GM19035 (cell line): ENCODE data around the gene HS1BP3.

Experiments used
- ATAC-seq: cut with Tn5 transposase; IDR thresholded peaks from one replicate; pipeline ENCODE4 v1.9.1; 2021; ENCODE audit not compliant: unreplicated experiment

HS1BP3 gene

GRCh38 chr2:20650877-20651730 lies at the start of gene HS1BP3:
HS1BP3 (minus strand) TSS chr2:20651098; CDS start chr2:20651063, 35 bp downstream.
- ATAC-seq = peak; percentile 95

DNA sequence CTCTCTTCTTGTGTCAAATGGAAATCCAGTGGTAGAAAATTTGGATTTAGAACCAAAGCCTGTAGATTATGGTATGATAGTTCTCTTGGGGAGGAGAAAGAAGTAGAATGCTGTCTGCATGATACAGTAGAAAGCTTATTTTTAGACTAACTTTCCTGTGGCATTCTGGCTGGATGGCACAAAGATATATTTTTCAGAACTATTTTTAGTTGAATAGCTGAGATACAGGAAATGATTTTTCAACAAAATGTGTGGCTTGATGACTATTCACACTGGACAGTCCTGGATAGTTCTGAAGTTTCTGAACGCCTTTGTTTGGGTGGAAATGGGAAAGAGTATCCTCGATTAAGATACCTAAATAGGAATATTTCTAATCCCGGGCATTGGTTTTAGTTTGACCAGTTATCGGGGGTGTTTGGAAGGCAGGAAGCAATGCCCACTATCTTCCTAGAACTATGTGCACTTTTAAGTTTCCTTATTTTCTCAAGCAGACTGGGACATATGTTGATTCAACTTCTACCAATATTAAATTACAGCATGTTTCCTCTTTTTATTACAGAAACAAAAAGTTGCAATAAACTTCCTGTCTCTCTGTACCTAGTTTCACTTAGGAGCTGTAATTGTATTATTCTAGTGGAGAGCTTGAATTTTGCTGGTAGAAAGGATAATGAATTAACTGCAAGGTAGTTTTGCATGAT lies 48.2 kb upstream of the HS1BP3 start:
- ATAC-seq = no peak

DNA sequence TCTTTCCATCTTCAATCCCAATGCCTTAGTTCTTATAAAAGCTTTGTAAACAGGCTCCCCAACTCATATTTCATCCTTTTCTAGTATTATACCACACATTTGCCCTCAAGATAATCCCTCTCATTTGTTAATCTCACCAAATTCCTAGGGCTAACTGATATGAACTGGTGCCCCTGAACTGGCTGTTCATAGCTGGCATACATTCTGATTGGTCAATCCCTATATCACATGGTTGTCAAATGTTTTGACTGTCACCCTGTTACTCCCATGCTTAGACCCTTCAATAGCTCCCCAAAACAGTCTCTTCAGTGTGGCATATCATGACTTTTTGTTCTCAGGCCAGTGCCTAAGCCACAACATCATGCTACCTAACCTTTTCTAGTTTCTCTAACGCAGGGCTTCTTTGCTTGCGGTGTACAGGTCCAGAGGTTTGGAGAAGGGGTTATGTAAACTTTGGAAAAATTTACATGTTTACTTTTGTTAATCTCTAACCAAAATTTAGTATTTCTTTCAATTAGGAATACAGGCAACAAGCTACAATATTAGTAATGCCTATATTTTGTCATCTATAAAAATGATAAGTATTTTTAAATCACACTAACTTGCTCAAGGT lies 46.5 kb upstream of the HS1BP3 start:
- no peak for ATAC-seq

DNA sequence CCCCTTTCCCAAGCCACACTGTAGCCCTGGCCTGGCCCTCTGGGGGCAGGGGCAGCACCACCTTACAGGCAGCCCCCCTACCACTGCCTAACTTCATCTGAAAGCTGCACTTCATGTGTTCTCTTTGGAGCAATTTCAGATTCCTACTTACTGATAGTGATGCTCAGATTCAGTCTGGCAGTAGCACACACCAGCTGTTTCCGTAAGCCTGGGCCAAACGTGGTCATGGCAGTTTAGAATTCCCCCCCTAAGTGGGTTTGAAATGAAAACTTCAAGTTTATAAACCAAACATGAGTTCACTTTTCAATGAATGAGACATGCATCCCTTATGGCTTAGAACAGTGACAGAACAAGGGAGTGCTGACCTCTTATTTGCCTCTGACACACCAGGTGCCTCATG lies 45.5 kb upstream of the HS1BP3 start:
- ATAC-seq = no peak

DNA sequence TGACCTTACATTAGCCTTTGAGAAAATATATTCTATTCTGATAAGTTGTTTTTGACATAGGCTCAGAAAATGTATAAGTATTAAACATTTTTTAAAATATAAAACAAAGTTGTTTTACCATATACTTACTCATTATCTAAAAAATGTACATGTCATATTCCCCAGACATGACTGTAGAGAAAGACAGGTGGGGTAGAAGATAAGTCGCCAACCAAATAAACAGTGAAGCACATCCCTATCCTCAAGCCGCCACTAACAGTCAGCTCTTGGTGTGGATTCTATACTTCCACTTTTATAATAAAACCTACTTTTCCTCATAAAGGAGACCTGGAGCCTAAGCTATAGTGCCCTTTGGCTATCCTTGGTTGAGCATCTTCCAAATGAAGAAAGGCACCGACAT lies 42.4 kb upstream of the HS1BP3 start:
- no peak for ATAC-seq

DNA sequence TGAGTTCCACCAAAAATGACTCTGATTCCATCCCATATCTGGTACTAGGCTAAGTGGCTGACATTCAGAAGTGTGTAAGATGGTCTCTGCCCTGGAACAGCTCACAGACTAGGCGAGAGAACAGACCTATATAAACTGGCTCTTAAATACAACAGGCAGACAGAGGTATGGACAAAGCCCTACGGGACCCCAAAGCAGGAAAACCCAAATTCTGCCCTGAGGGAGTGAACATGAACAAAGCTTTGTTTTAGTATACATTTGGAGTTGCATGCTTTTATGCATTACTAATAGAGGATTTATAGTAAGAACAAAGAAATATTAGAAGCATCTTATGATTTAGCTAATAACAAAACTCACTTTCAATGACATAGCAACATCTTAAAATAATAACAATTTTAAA lies 41.2 kb upstream of the HS1BP3 start:
- no peak for ATAC-seq

GRCh38 chr2:20691076-20691734 lies 40.3 kb upstream of the HS1BP3 start:
- no peak for ATAC-seq

GRCh38 chr2:20689428-20690264 lies 38.7 kb upstream of the HS1BP3 start:
- no peak for ATAC-seq

- ATAC-seq = no peak
Measured at GRCh38 chr2:20687260-20687832, 36.4 kb upstream of the HS1BP3 start.

- ATAC-seq = no peak
Measured at GRCh38 chr2:20684581-20685063, 33.7 kb upstream of the HS1BP3 start.

- no peak for ATAC-seq
Measured at GRCh38 chr2:20682167-20682920, 31.4 kb upstream of the HS1BP3 start.

GRCh38 chr2:20680744-20681375 lies 30.0 kb upstream of the HS1BP3 start:
- no peak for ATAC-seq

- ATAC-seq = no peak
Measured at GRCh38 chr2:20678780-20679179, 27.9 kb upstream of the HS1BP3 start.

DNA sequence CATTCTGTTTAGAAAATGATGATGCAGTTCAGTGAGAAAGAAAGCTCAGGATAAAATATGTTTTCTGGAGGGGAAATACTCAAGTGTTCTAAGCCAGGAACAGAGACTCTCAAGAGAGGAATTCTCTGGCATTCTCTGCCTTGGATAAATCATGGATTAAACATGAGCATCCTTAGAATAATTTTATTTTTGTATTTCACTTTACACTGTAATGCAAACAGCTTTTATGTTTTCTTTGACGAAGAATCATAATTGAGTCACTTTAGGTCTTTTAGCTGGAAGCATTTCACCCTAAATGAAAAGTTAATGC lies 27.1 kb upstream of the HS1BP3 start:
- ATAC-seq = no peak

DNA sequence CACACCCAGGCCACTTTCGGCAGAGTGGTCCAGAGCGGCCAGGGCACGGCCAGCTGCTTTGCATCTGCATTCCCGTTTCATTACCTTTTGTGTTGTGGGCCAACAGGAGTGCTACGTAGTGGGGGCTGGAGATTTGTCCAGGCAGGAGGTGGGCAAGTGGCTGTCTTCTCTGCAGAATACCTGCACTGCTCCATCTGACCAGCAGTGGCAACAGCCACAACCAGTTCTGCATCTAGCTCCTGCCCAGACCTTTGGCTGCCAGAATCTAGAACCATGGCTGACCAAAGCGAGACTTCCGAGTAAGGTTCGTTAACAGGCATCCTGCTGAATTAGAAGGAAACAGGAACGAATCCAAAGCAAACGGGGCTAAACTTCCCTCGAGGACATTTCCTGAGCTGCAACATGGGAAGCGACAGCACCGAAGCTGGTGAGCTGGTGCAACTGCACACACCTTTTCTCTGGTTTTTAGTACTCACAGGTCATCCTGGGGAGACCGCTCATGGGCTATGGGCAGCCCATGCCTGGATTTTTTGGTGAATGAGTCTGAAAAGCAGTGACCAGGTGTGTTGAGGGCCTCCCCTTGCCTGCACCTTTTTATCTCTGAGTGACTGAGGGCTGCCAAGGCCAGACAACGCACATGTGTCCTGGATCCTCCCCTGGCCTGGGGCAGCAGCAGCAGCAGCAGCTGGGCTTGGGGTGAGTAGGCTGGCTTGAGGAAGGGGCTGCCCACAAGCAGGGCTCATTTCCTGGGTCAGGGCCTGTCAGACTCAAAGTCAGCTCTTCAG lies 26.6 kb upstream of the HS1BP3 start:
- peak; percentile 47 for ATAC-seq

GRCh38 chr2:20676353-20677215 lies 25.7 kb upstream of the HS1BP3 start:
- peak; percentile 50 for ATAC-seq

DNA sequence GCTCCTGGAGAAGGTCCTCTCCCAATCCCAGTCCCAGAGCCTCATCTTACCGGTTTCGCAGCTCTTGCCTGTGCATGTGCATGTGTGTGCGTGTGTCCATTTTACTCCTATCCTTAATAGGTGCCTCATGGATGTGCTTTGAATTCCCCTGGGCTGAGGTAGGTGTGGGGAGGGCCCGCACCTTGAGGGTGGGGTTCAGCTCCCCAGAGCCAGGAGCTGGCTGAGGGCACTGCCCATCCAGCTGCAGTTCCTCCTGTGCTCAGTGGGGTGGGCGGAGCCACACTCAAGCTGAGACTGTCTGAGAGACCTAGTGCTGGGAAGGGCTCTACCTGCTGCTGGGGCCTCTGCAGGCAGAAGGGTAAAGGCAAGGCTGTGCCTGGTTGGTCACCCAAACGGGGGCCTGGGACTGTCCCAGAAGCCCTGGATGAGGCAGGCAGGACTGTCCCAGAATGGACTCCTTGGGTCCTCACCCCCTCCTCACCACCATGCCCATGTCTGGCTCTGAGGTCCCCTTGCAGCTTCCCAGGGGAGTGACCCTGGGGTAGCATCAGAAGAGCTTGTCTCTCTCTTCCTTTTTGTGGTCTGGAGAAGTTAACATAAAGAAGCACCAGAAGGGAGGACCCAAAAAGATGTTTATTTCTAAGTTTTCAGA lies 24.9 kb upstream of the HS1BP3 start:
- ATAC-seq = peak; percentile 63
